Adipocyte (in vitro differentiated cells): ENCODE data around the gene BTBD9.

Source experiments
- DNase-seq: peaks from one replicate; pipeline ENCODE4 v3.0.0-alpha.2; 2015; ENCODE audit warnings: low read depth
- H3K27me3 ChIP-seq: replicated peaks from 2 replicates; pipeline ENCODE4 v1.7.0; 2013; ENCODE audit warnings: mild to moderate bottlenecking, low read length, moderate library complexity; ENCODE audit not compliant: control insufficient read depth, insufficient read depth
- H3K36me3 ChIP-seq: 2 replicates; pipeline ENCODE4 v1.7.0; 2013; ENCODE audit warnings: low read length, mild to moderate bottlenecking, moderate library complexity; ENCODE audit not compliant: control insufficient read depth, insufficient read depth, severe bottlenecking
- H3K4me1 ChIP-seq: 2 replicates; pipeline ENCODE4 v1.7.0; 2013; ENCODE audit warnings: mild to moderate bottlenecking, low read length, moderate library complexity; ENCODE audit not compliant: control insufficient read depth, insufficient read depth
- H3K4me3 ChIP-seq: 2 replicates; pipeline ENCODE4 v1.7.0; 2013; ENCODE audit warnings: mild to moderate bottlenecking, low read length, moderate library complexity
- H3K9ac ChIP-seq: 2 replicates; pipeline ENCODE4 v1.7.0; 2013; ENCODE audit warnings: mild to moderate bottlenecking, low read length, moderate library complexity
- H3K9me3 ChIP-seq: 2 replicates; pipeline ENCODE4 v1.7.0; 2013; ENCODE audit warnings: mild to moderate bottlenecking, low read length, moderate library complexity; ENCODE audit not compliant: control insufficient read depth

BTBD9 gene

DNA sequence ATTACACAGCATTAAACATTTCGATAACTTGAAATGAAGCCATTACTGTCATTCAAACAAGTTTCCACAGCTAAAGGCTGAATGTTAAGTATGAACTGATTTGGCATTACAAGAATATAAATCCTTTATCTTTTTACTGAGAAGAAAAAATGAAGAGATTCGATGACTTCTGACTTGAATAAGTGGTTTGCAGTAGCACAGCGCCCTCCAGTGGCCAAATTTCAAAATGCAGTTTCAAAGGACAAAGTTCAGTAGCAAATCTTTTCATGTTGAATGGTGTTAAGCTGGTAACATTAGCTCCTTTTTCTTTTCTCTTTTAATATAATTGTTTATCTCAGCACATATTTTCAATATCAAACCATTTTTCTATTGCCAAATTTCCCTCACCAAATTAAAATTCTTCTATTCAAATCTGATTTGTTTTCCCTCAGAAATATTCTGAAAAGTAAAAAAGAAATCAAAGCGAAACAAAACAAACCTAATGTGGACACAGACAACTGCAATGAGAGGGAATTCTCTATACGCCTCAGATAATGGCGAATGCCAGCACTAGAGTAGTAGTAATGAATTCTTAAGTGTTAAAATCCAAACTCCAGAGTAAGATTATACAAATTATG, 145.7 kb downstream of the BTBD9 start:
- Histone ChIP-seq H3K9me3 (no peaks in the 10 kb centered on the region), H3K4me1 (peaks cover 18% of the 10 kb centered on the region), H3K27me3 (no peaks in the 10 kb centered on the region), H3K36me3 (no peaks in the 10 kb centered on the region), H3K9ac (no peak overlapping the region), H3K4me3 (no peak overlapping the region)
- peak; percentile 86 for DNase-seq

DNA sequence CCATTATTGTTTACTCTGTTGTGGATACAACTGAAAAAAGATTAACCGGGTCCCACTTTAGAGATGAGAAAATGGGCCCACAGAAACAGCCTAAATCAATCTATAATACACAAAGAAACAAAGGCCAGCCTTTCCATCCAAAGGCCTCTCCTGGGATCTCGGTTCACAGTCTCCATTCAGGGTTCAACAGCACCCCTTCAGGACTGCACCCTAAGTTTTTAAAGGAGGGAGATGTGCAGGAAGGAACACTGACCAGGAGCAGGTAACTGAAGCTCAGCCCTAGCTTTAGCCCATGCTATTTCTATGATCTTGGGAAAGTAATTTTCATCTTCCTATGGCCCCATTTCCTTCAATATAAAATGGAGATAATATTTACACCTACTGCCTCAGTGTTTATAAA, 147.7 kb downstream of the BTBD9 start:
- no peak for DNase-seq
- Histone ChIP-seq H3K27me3 (no peaks in the 10 kb centered on the region), H3K36me3 (no peaks in the 10 kb centered on the region), H3K4me3 (no peak overlapping the region), H3K9me3 (no peaks in the 10 kb centered on the region), H3K9ac (no peak overlapping the region), H3K4me1 (peaks cover 7% of the 10 kb centered on the region)

DNA sequence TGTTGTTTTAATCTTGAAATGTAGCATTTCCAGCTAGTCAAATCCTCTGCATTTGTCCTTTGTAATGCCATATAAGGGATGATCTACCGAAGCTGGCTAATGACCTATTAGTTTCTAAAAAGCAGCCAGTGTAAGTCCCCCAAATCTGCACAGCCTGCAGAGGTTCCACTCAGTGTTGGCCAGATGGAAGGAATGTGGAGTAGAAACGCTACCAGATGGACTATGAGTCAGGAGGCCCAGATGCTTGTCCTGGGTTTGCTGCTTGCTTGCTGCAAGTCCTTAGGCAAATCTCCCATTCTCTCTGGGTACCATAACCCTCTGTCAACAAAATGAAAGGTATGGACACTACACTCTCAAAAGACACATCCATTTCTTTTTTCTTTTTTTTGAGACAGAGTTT, 149.8 kb downstream of the BTBD9 start:
- peak; percentile 73 for DNase-seq
- Histone ChIP-seq H3K36me3 (no peaks in the 10 kb centered on the region), H3K9me3 (no peaks in the 10 kb centered on the region)

DNA sequence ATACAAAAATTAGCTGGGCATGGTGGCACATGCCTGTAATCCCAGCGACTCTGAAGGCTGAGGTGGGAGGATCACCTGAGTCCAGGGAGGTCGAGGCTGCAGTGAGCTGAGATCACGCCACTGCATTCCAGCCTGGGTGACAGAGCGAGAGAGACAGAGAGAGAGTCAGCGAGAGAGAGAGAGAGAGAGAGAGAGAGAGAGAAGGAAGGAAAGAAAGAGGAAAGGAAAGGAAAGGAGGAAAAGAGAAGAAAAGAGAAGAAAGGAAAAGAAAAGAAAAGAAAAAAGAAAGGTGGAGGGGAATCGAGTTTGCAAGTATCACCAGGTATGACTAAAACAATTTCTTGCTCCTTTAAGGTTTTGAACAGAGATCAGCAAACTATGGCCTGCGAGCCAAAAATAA, 152.3 kb downstream of the BTBD9 start:
- Histone ChIP-seq H3K4me1 (no peaks in the 10 kb centered on the region), H3K9ac (no peak overlapping the region), H3K4me3 (no peak overlapping the region), H3K27me3 (no peaks in the 10 kb centered on the region), H3K9me3 (no peaks in the 10 kb centered on the region), H3K36me3 (no peaks in the 10 kb centered on the region)
- DNase-seq, result no peak

More for the DNA sequence above, 149.8 kb downstream of the BTBD9 start:
- H3K9ac ChIP-seq, result no peak overlapping the region
- no peaks in the 10 kb centered on the region for H3K27me3 ChIP-seq
- H3K4me3 ChIP-seq, result no peak overlapping the region
- peaks cover 7% of the 10 kb centered on the region for H3K4me1 ChIP-seq

DNA sequence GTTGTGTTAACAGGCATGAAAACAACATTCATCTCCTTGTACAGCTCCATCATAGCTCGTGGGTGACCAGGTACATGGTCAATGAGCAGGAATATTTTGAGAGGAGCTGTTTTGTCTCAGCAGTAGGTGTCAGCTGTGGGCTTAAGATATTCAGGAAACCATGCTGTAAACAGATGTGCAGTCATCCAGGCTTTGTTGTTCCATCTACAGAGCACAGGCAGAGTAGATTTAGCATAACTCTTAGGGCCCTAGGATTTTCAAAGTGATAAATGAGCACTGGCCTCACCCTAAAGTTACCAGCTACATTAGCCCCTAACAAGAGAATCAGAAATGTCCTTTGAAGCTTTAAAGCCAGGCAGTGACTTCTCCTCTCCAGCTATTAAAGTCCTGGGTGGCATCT, 154.2 kb downstream of the BTBD9 start:
- Histone ChIP-seq H3K9me3 (no peaks in the 10 kb centered on the region), H3K4me3 (no peak overlapping the region), H3K36me3 (no peaks in the 10 kb centered on the region), H3K9ac (no peak overlapping the region), H3K4me1 (no peaks in the 10 kb centered on the region), H3K27me3 (no peaks in the 10 kb centered on the region)
- no peak for DNase-seq

DNA sequence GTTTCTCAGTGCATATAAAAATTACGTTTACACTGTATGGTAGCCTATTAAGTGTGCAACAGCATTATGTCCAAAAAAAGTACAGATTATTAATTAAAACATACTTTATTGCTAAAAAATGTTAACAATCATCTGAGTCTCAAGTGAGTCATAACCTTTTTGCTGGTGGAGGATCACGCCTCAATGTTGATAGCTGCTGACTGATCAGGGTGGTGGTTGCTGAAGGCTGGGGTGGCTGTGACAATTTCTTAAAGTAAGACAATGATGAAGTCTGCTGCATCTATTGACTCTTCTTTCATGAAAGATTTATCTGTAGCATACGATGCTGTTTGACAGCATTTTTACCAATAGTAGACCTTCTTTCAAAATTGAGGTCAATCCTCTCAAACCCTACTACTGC, 155.1 kb downstream of the BTBD9 start:
- Histone ChIP-seq H3K4me3 (no peak overlapping the region), H3K36me3 (no peaks in the 10 kb centered on the region), H3K27me3 (no peaks in the 10 kb centered on the region), H3K9ac (no peak overlapping the region), H3K9me3 (no peaks in the 10 kb centered on the region), H3K4me1 (no peaks in the 10 kb centered on the region)
- no peak for DNase-seq

DNA sequence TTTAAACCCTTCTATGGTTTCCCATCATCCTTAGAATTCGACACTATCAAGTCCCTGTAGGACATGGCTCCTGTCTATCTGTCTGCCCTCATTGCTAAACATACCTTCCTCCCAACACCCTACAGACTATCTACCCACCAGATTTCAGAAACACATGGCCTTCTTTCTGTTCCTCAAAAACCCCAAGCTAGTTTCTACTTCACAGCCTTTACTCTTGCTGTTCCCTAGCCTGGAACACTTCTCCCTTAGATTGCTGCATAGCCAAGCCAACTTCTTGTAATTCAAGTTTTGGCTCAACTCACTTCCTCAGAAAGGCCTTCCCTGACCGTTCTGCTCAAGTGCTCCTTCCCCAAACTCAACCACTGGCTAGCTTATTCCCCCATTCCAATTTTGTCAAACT, 156.2 kb downstream of the BTBD9 start:
- H3K9me3 ChIP-seq, result no peaks in the 10 kb centered on the region

DNA sequence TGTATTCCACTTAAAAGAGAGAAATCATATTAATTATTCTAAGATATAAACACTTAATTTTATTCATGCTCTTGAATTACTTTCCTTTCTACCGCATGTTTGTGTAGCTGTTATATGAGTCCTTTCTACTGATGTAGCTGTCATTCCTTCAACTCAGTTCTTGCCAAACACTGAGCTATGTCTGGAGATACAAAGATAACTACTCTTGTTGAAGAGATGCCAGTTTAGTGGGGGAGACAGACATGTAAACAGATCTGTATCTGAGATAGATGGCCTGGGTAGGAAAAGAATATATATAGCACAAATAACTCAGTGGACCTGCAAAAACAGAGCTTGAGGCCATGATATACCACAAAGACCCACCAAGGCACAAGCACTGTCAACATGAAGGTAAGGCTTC, 157.3 kb downstream of the BTBD9 start:
- H3K36me3 ChIP-seq, result no peaks in the 10 kb centered on the region
- no peaks in the 10 kb centered on the region for H3K9me3 ChIP-seq
- no peaks in the 10 kb centered on the region for H3K27me3 ChIP-seq
- H3K4me1 ChIP-seq, result no peaks in the 10 kb centered on the region
- no peak overlapping the region for H3K9ac ChIP-seq
- H3K4me3 ChIP-seq, result no peak overlapping the region
- DNase-seq, result peak; percentile 77

More for the DNA sequence above, 156.2 kb downstream of the BTBD9 start:
- H3K27me3 ChIP-seq, result no peaks in the 10 kb centered on the region
- no peaks in the 10 kb centered on the region for H3K36me3 ChIP-seq
- no peaks in the 10 kb centered on the region for H3K4me1 ChIP-seq
- DNase-seq, result no peak
- no peak overlapping the region for H3K4me3 ChIP-seq
- no peak overlapping the region for H3K9ac ChIP-seq

DNA sequence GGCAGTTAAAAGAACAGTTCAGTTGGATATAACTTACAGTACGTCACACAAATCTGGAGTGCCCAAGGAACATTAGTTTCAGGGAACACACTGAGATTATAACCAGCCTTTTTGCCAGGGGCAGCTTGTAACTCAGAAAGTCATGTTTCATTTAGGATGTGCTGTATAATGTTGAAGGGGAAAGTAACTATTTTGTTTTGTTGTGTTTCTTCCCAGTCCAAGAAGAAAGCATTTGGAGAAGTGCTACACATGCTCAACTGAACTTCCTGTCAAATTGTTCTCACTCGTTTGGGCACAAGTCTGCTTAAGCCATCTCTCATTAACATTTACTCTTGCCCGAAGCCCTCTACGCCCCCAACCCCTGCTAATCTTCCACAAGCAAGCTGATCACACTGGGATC, 157.9 kb downstream of the BTBD9 start:
- DNase-seq, result no peak
- Histone ChIP-seq H3K27me3 (no peaks in the 10 kb centered on the region), H3K9ac (no peak overlapping the region), H3K4me1 (no peaks in the 10 kb centered on the region), H3K9me3 (no peaks in the 10 kb centered on the region), H3K36me3 (no peaks in the 10 kb centered on the region), H3K4me3 (no peak overlapping the region)

DNA sequence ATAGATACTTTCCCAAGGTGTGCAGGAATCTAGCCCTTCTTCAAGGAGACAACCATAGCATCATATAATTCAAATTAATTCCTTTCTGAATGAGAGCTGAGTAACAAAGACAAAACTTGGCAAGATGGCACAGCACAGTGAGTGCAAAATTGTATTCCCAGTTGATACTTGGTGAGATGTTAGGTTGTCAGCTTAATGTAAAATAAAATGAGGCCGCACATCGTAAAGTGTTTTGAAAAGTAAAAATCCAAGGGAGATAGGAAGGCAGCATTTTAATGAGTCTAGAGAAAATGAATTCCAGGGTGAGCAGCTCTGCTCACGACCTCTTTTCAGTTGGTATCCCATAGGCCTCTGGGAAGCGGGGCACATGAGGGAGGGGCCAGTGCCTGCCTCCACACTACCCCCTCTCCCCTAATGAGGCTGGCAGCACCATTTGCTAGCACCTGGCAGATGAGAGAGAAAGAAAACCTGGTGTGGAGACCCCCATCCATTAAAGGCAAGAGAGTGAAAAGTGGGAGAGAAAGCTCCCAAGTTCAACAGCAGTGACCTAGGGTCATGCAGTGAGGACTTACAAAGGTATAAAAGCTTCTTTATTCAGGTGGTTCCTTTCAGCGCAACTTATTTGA, 158.4 kb downstream of the BTBD9 start:
- Histone ChIP-seq H3K4me1 (peaks cover 5% of the 10 kb centered on the region), H3K36me3 (no peaks in the 10 kb centered on the region), H3K9ac (no peak overlapping the region), H3K4me3 (no peak overlapping the region), H3K27me3 (no peaks in the 10 kb centered on the region), H3K9me3 (no peaks in the 10 kb centered on the region)
- DNase-seq, result no peak

DNA sequence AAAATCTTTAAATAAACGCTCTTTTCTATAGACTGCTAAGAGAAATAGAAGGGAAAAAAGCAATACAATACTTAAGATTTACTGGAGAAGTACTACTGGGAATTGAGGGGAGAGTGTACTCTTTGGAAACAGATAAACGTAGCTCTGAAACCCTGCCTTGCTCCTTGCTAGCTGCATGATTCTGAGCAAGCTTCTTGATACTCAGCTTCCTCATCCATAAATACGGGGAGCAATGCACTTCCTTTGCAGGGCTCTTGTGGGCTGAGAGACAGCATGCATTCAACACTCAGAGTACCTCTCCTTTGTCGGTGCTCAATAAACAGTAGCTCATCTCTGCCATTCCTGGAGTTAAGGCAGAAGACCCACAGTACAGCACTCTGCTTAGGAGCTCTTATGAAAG, 159.7 kb downstream of the BTBD9 start:
- no peaks in the 10 kb centered on the region for H3K27me3 ChIP-seq

DNA sequence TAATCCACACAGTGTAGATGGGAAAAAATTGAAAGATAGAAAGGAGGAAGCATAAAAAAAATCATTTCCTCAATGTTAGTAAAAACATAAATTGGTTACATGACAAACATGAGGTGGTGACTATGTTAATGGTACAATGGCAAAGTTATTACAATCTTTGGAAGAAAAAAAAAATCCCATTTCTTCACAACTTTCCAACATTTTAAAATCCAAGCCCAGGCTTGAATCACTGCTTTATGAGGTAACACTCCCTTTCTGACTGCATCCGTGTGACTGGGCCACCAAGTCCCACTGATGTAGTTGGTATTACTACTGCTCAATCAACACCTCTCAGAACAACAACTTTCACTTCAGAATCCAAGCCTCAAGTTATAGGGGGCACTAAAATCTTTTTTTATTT, 160.4 kb downstream of the BTBD9 start:
- Histone ChIP-seq H3K9me3 (no peaks in the 10 kb centered on the region), H3K4me3 (no peak overlapping the region), H3K4me1 (peaks cover 10% of the 10 kb centered on the region), H3K36me3 (no peaks in the 10 kb centered on the region), H3K27me3 (no peaks in the 10 kb centered on the region), H3K9ac (no peak overlapping the region)
- no peak for DNase-seq

More for the DNA sequence above, 159.7 kb downstream of the BTBD9 start:
- Histone ChIP-seq H3K36me3 (no peaks in the 10 kb centered on the region), H3K4me3 (no peak overlapping the region), H3K9me3 (no peaks in the 10 kb centered on the region), H3K4me1 (peaks cover 10% of the 10 kb centered on the region), H3K9ac (no peak overlapping the region)
- DNase-seq, result no peak
